ENCODE data around the gene LYZL1.
"Not testable (repeated sequence)": the region's sequence is repeated elsewhere in the genome, so short reads cannot be mapped to it uniquely, and the experiment has no call there.

The LYZL1 gene

DNA sequence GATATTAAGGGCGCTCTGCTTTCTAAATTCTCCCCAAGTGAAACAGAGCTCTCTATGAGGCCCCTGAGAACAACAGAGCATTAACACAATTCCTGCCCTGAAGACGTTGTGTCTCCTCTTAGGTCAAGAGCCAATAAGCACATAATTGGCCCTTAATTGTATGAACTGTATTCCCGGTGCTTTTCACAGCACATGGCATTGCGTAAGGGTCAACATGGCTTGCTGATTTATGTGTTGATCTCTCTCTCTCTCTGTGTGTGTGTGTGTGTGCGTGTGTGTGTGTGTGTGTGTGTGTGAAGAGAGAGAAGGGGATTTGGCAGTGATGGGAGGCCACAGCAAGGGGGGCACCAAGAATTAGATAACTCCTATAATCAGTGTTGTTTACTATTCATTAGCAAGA, 40.5 kb downstream of the LYZL1 start:
- TF ChIP-seq, protein P1, sequence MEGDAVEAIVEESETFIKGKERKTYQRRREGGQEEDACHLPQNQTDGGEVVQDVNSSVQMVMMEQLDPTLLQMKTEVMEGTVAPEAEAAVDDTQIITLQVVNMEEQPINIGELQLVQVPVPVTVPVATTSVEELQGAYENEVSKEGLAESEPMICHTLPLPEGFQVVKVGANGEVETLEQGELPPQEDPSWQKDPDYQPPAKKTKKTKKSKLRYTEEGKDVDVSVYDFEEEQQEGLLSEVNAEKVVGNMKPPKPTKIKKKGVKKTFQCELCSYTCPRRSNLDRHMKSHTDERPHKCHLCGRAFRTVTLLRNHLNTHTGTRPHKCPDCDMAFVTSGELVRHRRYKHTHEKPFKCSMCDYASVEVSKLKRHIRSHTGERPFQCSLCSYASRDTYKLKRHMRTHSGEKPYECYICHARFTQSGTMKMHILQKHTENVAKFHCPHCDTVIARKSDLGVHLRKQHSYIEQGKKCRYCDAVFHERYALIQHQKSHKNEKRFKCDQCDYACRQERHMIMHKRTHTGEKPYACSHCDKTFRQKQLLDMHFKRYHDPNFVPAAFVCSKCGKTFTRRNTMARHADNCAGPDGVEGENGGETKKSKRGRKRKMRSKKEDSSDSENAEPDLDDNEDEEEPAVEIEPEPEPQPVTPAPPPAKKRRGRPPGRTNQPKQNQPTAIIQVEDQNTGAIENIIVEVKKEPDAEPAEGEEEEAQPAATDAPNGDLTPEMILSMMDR (IDR thresholded peaks at IDR 0.05) = no peak
- TF ChIP-seq ZFX (IDR thresholded peaks at IDR 0.05; ENCODE audit: borderline replicate concordance) = no peak

GRCh38 chr10:29332061-29332760, 43.3 kb downstream of the LYZL1 start:
- TF ChIP-seq, protein P1 (IDR thresholded peaks at IDR 0.05) = no peak

More for the DNA sequence above, 40.5 kb downstream of the LYZL1 start:
- no peak overlapping the region for H3K27ac ChIP-seq

DNA sequence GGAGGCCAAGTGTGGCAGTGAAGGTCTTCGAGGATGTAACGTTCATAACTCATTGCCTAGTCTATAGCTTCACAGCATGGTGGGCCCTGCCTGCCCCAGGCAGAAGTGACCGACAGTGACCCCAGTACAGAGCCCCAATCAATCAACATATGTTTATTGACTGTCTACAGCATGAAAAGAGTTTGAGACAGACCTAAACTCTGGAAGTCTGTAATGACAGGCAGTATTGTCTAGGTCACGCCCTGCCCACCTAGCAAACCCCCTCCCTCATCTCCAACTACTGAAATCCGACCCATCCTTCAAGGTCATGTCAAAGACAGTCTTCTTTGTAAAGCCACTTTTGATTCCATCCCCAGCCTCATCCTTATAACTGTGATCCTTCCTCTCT, 43.9 kb downstream of the LYZL1 start:
- H3K27ac ChIP-seq = no peak overlapping the region
- TF ChIP-seq, protein P1 (IDR thresholded peaks at IDR 0.05) = no peak
- TF ChIP-seq ZFX (IDR thresholded peaks at IDR 0.05; ENCODE audit: borderline replicate concordance) = no peak

More at GRCh38 chr10:29332061-29332760, 43.3 kb downstream of the LYZL1 start:
- no peak overlapping the region for H3K27ac ChIP-seq

DNA sequence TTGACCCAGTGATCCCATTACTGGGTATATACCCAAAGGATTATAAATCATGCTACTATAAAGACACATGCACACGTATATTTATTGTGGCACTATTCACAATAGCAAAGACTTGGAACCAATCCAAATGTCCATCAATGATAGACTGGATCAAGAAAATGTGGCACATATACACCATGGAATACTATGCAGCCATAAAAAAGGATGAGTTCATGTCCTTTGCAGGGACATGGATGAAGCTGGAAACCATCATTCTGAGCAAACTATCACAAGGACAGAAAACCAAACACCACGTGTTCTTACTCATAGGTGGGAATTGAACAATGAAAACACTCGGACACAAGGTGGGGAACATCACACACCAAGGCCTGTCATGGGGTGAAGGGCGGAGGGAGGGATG, 48.7 kb downstream of the LYZL1 start:
- not testable (repeated sequence) for H3K27ac ChIP-seq

DNA sequence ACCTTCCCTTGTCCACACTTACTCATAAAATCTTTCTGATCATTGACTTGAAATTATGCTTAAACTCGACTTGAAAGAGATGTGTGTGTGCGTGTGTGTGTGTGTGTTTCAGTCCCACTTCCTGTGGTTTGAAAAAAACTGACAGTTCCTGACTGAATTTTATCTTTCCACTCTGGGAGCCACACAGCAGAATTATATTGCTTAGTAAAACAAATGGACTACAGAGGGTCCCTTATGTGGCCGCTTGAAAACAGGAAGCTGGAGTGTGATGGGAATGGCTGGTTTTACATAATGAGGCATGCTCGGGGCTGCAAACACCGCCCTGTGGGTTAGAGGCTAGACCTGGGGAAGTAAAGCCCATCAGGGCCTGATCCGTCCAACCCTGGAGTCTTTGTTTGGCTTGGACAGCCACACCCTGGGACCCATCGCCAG, 54.8 kb downstream of the LYZL1 start:
- H3K27ac ChIP-seq = no peak overlapping the region
- TF ChIP-seq ZFX (IDR thresholded peaks at IDR 0.05; ENCODE audit: borderline replicate concordance) = no peak
- TF ChIP-seq, protein P1 (IDR thresholded peaks at IDR 0.05) = no peak

GRCh38 chr10:29344073-29344820, 55.4 kb downstream of the LYZL1 start:
- TF ChIP-seq, protein P1 (IDR thresholded peaks at IDR 0.05) = no peak
- TF ChIP-seq ZFX (IDR thresholded peaks at IDR 0.05; ENCODE audit: borderline replicate concordance) = no peak
- H3K27ac ChIP-seq = no peak overlapping the region

DNA sequence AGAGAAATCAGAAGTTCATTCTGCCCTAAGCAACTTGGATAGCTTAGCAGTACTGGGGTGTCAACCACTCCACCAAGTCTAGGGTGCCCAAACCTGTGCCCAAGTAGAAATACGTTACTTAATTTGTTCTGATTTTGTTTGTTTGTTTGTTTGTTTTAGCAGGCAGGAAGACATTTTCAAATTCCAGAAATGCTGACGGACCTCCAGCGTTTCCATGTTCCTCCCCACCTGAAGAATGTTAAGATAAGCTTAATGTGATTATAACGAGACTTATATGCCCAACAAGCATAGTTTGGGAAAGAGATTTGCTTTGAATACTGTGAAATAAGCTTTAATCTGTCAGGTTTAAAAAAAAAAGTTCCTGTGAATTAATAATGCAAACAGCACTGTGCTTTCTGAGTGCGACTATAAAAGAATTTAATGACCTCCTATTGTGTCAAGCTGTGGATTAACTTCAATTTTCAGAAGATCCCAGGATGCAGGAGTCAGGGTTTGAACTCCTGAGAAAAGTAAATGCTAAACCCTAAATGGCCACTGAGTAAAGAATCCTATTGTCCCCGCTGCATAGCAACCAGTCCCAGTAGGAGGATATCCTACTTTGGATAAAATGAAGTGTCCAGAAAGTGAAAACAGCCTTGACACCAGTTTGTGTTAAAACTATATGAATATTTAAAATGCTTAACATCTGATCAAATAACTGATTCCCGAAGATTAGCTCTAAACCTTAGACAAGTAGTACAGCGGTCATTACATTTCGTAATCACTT, 56.5 kb downstream of the LYZL1 start:
- TF ChIP-seq, protein P1 (IDR thresholded peaks at IDR 0.05) = no peak
- TF ChIP-seq ZFX (IDR thresholded peaks at IDR 0.05; ENCODE audit: borderline replicate concordance) = no peak
- no peak overlapping the region for H3K27ac ChIP-seq

All from 22Rv1 (cell line).